HG02798 (cell line): Measurements from ENCODE around the gene PTPN22.
"Not testable (repeated sequence)": the region's sequence is repeated elsewhere in the genome, so short reads cannot be mapped to it uniquely, and the experiment has no call there.

Experiments
- ATAC-seq: cut with Tn5 transposase; IDR thresholded peaks from one replicate; pipeline ENCODE4 v1.9.1; 2021; ENCODE audit warnings: mild to moderate bottlenecking; ENCODE audit not compliant: unreplicated experiment, poor library complexity

The PTPN22 gene

DNA sequence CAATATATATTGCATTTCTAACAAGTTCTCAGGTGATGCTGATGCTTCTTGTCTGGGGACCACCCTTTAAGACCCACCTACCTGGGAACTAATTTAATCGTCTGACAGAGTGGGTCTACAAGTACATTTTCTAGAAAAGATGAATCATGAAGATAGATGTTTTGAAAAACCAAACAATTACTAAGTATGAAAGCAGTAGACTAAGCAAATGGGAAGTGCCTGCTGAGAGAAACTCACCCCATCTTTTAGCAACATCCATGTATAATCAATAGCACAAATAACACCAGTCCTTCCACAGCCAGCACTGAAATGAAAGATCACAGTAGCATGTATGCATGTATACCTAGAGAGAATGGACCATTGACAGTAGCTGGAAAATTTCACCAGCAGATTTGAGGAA is 17.3 kb downstream of the PTPN22 start:
- no peak for ATAC-seq

- ATAC-seq: not testable (repeated sequence)
These were observed 18.8 kb downstream of the PTPN22 start for GRCh38 chr1:113852694-113853093.

DNA sequence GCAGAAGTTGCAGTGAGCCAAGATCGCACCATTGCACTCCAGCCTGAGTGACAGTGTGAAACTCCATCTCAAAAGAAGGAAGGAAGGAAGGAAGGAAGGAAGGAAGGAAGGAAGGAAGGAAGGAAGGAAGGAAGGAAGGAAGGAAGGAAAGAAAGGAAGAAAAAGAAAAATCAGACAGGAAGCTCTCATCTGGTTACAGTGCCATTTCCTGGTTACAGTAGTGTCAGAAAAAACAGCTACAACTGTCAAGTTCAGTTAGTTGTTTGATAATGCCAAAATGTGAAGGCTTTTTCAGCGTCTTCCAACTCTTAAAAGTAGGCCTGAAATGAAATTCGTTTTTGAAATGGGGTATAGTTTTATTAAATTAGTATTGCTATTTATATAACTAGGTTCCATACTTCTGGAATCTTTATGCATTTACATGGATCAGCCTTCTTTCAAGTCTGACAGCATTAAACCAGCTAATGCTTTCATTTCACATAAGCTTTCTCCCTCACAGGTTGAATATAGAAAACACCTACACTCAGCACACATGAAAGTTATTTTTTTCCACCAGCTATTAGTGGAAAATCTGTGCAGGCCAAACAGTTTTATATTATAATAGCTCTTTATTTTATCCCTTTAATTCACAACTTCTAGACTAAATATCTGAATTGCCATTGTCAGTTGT is 21.2 kb downstream of the PTPN22 start:
- ATAC-seq: no peak

GRCh38 chr1:113849072-113849471 is 22.4 kb downstream of the PTPN22 start:
- no peak for ATAC-seq

- no peak for ATAC-seq
These were observed 25.0 kb downstream of the PTPN22 start for GRCh38 chr1:113846391-113847035.

DNA sequence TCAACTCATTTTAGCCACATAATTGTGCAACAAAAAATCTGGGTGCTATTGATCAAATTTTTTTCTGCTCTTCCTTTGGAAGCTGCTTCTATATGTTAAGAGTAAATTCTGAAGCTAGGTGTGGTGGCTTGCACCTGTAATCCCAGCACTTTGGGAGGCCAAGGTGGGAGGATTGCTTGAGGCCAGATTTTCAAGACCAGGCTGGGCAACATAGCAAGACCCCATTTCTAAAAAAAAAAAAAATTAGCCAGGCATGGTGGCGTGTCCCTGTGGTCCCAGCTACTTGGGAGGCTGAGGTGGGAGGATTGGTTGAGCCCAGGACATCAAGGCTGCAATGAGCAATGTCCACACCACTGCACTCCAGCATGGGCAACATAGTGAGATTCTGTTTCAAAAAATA is 35.0 kb downstream of the PTPN22 start:
- no peak for ATAC-seq

GRCh38 chr1:113835686-113836290 is 35.7 kb downstream of the PTPN22 start:
- ATAC-seq: no peak

GRCh38 chr1:113834716-113835115 is 36.8 kb downstream of the PTPN22 start:
- no peak for ATAC-seq

DNA sequence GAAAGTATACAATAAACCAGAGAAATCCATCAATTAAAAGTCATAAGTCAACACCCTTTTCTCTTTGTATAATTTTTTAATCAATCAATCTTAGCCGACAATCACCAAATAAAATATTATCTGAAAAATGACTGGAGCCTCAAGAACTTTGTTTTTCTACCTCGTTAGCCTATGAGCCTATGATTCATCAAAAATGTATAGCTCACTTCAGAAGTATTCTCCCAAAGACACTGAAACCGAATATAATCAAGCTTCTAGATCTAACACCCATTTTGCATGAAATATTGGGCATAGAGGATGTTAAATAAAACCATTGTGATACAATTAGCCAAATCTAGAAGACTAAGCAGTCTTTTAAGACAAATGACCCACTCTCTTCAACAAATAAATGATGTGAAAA is 41.5 kb downstream of the PTPN22 start:
- no peak for ATAC-seq

DNA sequence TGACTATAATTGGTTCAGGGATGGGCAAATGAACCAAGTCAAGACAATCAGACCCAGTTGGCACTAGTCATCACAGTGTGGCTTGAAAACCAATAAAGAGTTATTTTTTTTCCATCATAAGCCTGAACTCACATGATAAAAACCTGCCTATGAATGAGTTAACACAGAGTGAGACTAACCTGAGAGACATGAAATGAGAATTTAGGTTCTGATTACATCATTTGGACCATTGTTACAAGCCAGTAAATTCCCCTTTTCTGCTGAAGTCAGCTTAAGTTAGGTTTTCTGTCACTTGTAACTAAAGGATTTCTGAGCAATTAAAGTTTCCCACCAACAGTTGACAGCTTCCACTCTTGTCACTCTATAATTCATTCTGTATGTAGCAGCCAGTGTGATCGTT is 49.6 kb downstream of the PTPN22 start:
- no peak for ATAC-seq

GRCh38 chr1:113818578-113818977 is 52.9 kb downstream of the PTPN22 start:
- no peak for ATAC-seq

DNA sequence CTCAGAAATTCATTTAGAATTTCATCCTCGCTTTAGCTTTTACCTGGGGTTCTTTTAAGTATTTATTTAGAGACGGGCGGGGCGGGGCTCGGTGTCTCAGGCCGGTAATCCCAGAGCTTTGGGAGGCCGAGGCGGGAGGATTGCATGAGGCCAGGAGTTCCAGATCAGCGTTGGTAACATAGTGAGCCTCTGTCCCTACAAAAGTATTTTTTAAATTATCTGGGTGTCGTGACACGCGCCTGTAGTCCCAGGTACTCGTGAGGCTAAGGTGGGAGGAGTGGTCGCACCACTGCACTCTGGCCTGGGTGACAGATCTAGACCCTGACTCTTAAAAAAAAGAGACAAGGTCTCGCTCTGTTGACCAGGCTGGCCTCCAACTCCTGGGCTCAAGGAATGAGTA is 58.3 kb downstream of the PTPN22 start:
- no peak for ATAC-seq

GRCh38 chr1:113812661-113813135 is 58.8 kb downstream of the PTPN22 start:
- ATAC-seq: no peak

GRCh38 chr1:113811888-113812660 is 59.4 kb downstream of the PTPN22 start, which contains the start of gene RSBN1:
TSS of gene RSBN1 (minus strand) at chr1:113812476. CDS start at chr1:113812412, 64 bp downstream.
- peak; percentile 96 for ATAC-seq

DNA sequence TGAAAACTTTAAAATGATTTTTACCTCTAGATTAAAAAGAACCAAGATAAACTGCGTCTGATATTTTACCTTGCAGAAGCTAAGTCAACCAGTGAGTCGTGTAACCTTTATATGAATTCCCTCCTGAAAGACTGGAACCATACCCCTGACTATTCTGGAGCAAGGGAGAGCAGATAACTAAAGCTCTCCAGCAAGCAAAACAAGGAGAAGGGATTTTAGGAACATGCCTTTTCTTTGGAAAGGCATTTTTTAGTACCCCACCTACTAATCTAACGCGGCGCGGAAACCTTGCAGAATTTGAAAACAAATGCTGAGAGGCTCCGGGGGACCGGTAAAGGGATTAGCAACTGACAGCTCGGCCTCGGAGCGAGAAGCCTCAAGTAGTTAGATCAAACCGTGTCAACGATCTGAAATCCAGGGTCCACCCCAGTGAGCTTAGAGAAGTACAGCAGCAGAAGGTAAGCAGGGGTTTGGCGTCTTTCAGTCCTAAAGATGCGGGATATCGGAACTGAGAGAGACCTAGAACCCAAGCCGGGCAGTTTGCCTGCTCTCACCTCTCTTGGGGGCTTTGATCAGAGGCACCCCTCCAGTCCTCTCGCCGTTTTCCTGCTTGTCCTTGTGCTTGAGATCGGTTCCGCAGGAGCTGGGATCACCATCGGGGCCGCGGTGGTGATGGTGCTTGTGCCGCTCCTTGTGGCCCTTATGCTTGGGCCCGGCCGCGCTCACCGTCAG is 60.2 kb downstream of the PTPN22 start:
- no peak for ATAC-seq

- no peak for ATAC-seq
These were observed 61.6 kb downstream of the PTPN22 start for GRCh38 chr1:113809670-113810602.

DNA sequence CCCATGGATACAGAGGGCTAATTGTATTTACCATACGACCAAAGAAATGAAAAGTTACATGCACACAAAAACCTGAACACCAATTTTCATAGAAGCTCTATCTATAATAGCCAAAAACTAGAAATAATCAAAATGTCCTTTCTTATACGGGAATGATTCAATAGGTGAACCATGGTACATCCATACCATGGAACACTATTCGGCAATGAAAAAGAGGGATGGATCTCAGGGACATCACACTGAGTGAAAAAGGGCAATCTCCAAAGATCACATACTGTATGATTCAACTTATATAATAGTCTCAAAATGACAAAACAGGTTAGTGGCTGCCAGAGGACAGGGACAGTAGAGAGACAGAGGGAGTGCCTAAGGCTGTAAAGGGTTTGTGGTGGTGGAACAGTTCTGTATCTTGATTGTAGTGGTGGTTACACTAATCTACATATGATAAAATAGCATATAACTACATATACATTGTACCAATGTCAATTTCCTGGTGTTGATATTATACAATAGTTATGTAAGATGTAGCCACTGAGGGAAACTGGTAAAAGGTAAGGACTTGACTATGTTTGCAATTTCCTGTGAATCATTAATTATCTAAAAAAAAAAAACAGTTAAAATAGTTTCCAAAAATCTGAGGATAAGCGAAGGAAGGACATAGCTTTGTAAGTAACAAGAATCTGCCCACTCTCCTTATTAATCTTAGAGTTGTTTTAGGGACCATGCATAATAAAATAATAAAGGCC is 62.9 kb downstream of the PTPN22 start:
- ATAC-seq: no peak

DNA sequence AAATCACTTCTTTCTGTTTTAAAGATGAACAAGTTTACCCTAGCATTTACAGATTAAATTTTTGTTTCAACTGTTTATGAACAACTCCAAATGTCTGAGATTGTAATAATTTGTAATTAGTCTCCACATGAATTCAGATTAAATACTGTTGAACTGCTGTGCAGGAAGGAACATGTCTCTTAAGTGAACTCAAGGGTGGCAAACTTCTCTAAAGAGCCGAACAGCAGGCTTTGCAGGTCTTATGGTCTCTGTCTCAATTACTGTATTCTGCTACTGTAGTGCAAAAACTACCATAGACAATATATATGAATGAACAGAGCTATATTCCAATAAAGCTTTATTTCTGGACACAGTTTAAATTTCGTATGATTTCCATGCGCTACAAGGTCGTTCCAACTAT is 65.9 kb downstream of the PTPN22 start:
- no peak for ATAC-seq

GRCh38 chr1:113805256-113805531 is 66.3 kb downstream of the PTPN22 start:
- ATAC-seq: no peak
